HCT116 (cell line): ENCODE results near the gene EBP. TPM values are rescaled to one million over a fixed set of nuclear protein-coding genes. Genes with fewer than 3 reads are reported as not detected.

Experiments
- ATAC-seq: fragments of 200-7000 bp; cut with Tn5 transposase; 2 replicates; pipeline ENCODE4 v1.9.1; 2020; ENCODE audit warnings: mild to moderate bottlenecking, moderate library complexity
- BruUV-seq: library from RNA; stranded (reverse); fragments of 400-500 nt; replicated peaks from 2 replicates; lab custom pipeline; 2021; lab: Mats Ljungman, UMichigan
- CTCF ChIA-PET: fragments of 300-600 bp; sonication (Branson Sonifier 250); formaldehyde crosslinking; loops from one replicate; lab custom pipeline; 2021; ENCODE audit warnings: antibody characterized with exemption; lab: Charles Lee
- POLR2A ChIA-PET: fragments of 300-600, 350-600 bp; sonication (Branson Sonifier 250); formaldehyde crosslinking; loops from one replicate; lab custom pipeline; 2021; ENCODE audit warnings: antibody characterized with exemption; lab: Charles Lee
- RAD21 ChIA-PET, 2 experiments: fragments of 300-600 bp; sonication (Branson Sonifier 250); formaldehyde crosslinking; loops; one replicate each; lab custom pipeline; 2023; ENCODE audit warnings: low total read pairs in 2 of 2; ENCODE audit not compliant: uncharacterized antibody in 2 of 2, unreplicated experiment in 2 of 2, low non-redundant PET in 1 of 2; lab: Charles Lee
- DNase-seq: peaks from one replicate; pipeline ENCODE4 v3.0.0-alpha.2; 2010; ENCODE audit warnings: low read depth, low spot score
- H2AFZ ChIP-seq: fragments of 200-600 bp; shearing (Covaris generic), sonication (generic); 2 replicates; pipeline ENCODE4 v1.6.1; 2017; ENCODE audit warnings: low read depth, mixed run types, mixed read lengths, antibody characterized with exemption, low read length; ENCODE audit not compliant: poor library complexity, severe bottlenecking
- H3K27ac ChIP-seq: 2 replicates; pipeline ENCODE4 v1.5.1; 2012; ENCODE audit warnings: low read depth, low read length
- H3K27me3 ChIP-seq: fragments of 200-600 bp; sonication (generic); 2 replicates; pipeline ENCODE4 v1.6.1; 2016; ENCODE audit warnings: mixed run types, low read length, mixed read lengths; ENCODE audit not compliant: insufficient read depth
- H3K36me3 ChIP-seq, 2 experiments: fragments of 200-500 bp in 1 of 2; fragments of 200-600 bp in 1 of 2; sonication (Bioruptor generic) in 1 of 2; sonication (generic) in 1 of 2; 2 replicates each; pipeline versions ENCODE4 v1.5.1 to v1.6.1; 2014 to 2016; ENCODE audit warnings: low read length in 2 of 2, inconsistent platforms in 1 of 2, mixed read lengths in 1 of 2, mixed run types in 1 of 2; ENCODE audit not compliant: insufficient read depth in 2 of 2, control insufficient read depth in 1 of 2
- H3K4me1 ChIP-seq, 2 experiments: fragments of 200-600 bp in 1 of 2; sonication (generic) in 1 of 2; 2 replicates each; pipeline versions ENCODE4 v1.5.1 to v1.6.1; 2012 to 2017; ENCODE audit warnings: low read length in 2 of 2, inconsistent platforms in 1 of 2, mild to moderate bottlenecking in 1 of 2, mixed read lengths in 1 of 2, mixed run types in 1 of 2, moderate library complexity in 1 of 2; ENCODE audit not compliant: insufficient read depth in 2 of 2, control insufficient read depth in 1 of 2
- H3K4me2 ChIP-seq: fragments of 200-600 bp; sonication (generic); 2 replicates; pipeline ENCODE4 v1.6.1; 2017; ENCODE audit warnings: mixed run types, low read length, mixed read lengths
- H3K4me3 ChIP-seq, 2 experiments: fragments of 200-600 bp in 1 of 2; sonication (generic) in 1 of 2; replicated peaks in 1 of 2; 2 replicates each; pipeline ENCODE4 v1.5.1; 2011 to 2016; ENCODE audit warnings: low read length in 2 of 2, control low read depth in 1 of 2, low read depth in 1 of 2, mild to moderate bottlenecking in 1 of 2, mixed read lengths in 1 of 2, mixed run types in 1 of 2
- H3K79me2 ChIP-seq: fragments of 200-600 bp; sonication (generic); 2 replicates; pipeline ENCODE4 v1.6.1; 2017; ENCODE audit warnings: mild to moderate bottlenecking, mixed run types, low read length, moderate library complexity, mixed read lengths; ENCODE audit not compliant: insufficient read depth
- H3K9ac ChIP-seq: fragments of 200-600 bp; sonication (generic); 2 replicates; pipeline ENCODE4 v1.6.1; 2016; ENCODE audit warnings: low read length, mixed read lengths
- H3K9me2 ChIP-seq: fragments of 200-600 bp; sonication (generic), shearing (Covaris generic); 2 replicates; pipeline ENCODE4 v1.6.1; 2017; ENCODE audit warnings: mixed run types, mild to moderate bottlenecking, moderate library complexity; ENCODE audit not compliant: insufficient read depth
- H3K9me3 ChIP-seq, 2 experiments: fragments of 200-500 bp in 1 of 2; fragments of 200-600 bp in 1 of 2; sonication (Bioruptor generic) in 1 of 2; sonication (generic) in 1 of 2; 2 replicates each; pipeline ENCODE4 v1.6.1; 2014 to 2017; ENCODE audit warnings: low read length in 2 of 2, mixed read lengths in 2 of 2, inconsistent platforms in 1 of 2, low read depth in 1 of 2, mild to moderate bottlenecking in 1 of 2, mixed run types in 1 of 2, moderate library complexity in 1 of 2; ENCODE audit not compliant: control insufficient read depth in 1 of 2, insufficient read depth in 1 of 2
- H4K20me1 ChIP-seq: fragments of 200-600 bp; sonication (generic), shearing (Covaris generic); 2 replicates; pipeline ENCODE4 v1.6.1; 2017; ENCODE audit warnings: mixed run types, mild to moderate bottlenecking, moderate library complexity; ENCODE audit not compliant: insufficient read depth
- ATF3 ChIP-seq: IDR thresholded peaks from 2 replicates; pipeline ENCODE4 v1.6.1; 2012
- CBX3 ChIP-seq: IDR thresholded peaks from 2 replicates; pipeline ENCODE4 v1.6.1; 2012; ENCODE audit warnings: low read depth
- CTCF ChIP-seq, 3 experiments: fragments of 200-600 bp in 1 of 3; sonication (generic) in 1 of 3; IDR thresholded peaks in 2 of 3; conservative IDR thresholded peaks in 1 of 3; 2 replicates each; pipeline ENCODE4 v1.5.1; 2012 to 2017; ENCODE audit warnings: low read depth in 2 of 3, low read length in 2 of 3, antibody characterized with exemption in 1 of 3, borderline replicate concordance in 1 of 3, control low read depth in 1 of 3, mild to moderate bottlenecking in 1 of 3, mixed read lengths in 1 of 3, mixed run types in 1 of 3, moderate library complexity in 1 of 3; ENCODE audit not compliant: insufficient read depth in 1 of 3
- EGR1 ChIP-seq: IDR thresholded peaks from 2 replicates; pipeline ENCODE4 v1.6.1; 2012; ENCODE audit warnings: low read depth
- ELF1 ChIP-seq: IDR thresholded peaks from 2 replicates; pipeline ENCODE4 v1.6.1; 2012; ENCODE audit warnings: low read depth, borderline replicate concordance
- EZH2 ChIP-seq: fragments of 200-600 bp; sonication (generic); IDR thresholded peaks from 2 replicates; pipeline ENCODE4 v1.6.1; 2017; ENCODE audit warnings: antibody characterized with exemption, mixed run types
- MAX ChIP-seq: IDR thresholded peaks from 2 replicates; pipeline ENCODE4 v1.6.1; 2012
- POLR2A ChIP-seq: IDR thresholded peaks from 2 replicates; pipeline ENCODE4 v1.7.0; 2011; ENCODE audit warnings: borderline replicate concordance; ENCODE audit not compliant: insufficient read depth, insufficient read length; ENCODE audit errors: extremely low read depth
- POLR2AphosphoS5 ChIP-seq: IDR thresholded peaks from 2 replicates; pipeline ENCODE4 v1.6.1; 2011; ENCODE audit warnings: mild to moderate bottlenecking, low read depth, low read length, moderate library complexity
- RAD21 ChIP-seq: IDR thresholded peaks from 2 replicates; pipeline ENCODE4 v1.6.1; 2012; ENCODE audit warnings: low read depth, mild to moderate bottlenecking
- SIN3A ChIP-seq: IDR thresholded peaks from 2 replicates; pipeline ENCODE4 v1.6.1; 2012; ENCODE audit warnings: low read depth
- SRF ChIP-seq: IDR thresholded peaks from 2 replicates; pipeline ENCODE4 v1.6.1; 2012; ENCODE audit warnings: low read depth
- TCF7L2 ChIP-seq: IDR thresholded peaks from 2 replicates; pipeline ENCODE4 v1.7.0; 2011; ENCODE audit warnings: borderline replicate concordance, inconsistent platforms; ENCODE audit not compliant: insufficient read depth, insufficient read length; ENCODE audit errors: extremely low read depth
- YY1 ChIP-seq: IDR thresholded peaks from 2 replicates; pipeline ENCODE4 v1.6.1; 2011; ENCODE audit warnings: low read length, low read depth, moderate library complexity, mild to moderate bottlenecking; ENCODE audit not compliant: insufficient replicate concordance; ENCODE audit errors: extremely low read depth
- ZFX ChIP-seq: fragments of 450-650 bp; IDR thresholded peaks from 2 replicates; pipeline ENCODE4 v1.6.1; 2017
- intact Hi-C: fragments of 100-400 bp; cut with micrococcal nuclease; formaldehyde crosslinking; loops from 2 replicates; pipeline ENCODE4 v1.10.0; 2022
- total RNA-seq: library from RNA; stranded (reverse); gene quantifications from one replicate; pipeline ENCODE4 v1.2.1, GENCODE V29; 2021; ENCODE audit not compliant: unreplicated experiment

Gene EBP
- total RNA-seq, 1 experiment from 2014 or later = 93.8 TPM

- no TSS peak for BruUV-seq
- peak overlapping the region; percentile 97 for H3K9ac ChIP-seq
- POLR2A ChIA-PET = no interaction called here
- H4K20me1 ChIP-seq = no peaks in the 10 kb centered on the region
- no peaks in the 10 kb centered on the region for H3K27me3 ChIP-seq
- H3K79me2 ChIP-seq = peaks cover 37% of the 10 kb centered on the region
- no peak for DNase-seq
- no peak overlapping the region for H2AFZ ChIP-seq
- peak overlapping the region; percentile 32 for H3K27ac ChIP-seq
- peak overlapping the region; percentile 86 for H3K4me2 ChIP-seq
- TF ChIP-seq SRF (no peak), ZFX (no peak), POLR2AphosphoS5 (no peak), YY1 (no peak)
- no peaks in the 10 kb centered on the region for H3K9me3 ChIP-seq
- H3K9me2 ChIP-seq = no peaks in the 10 kb centered on the region
- CTCF ChIA-PET = interaction anchor here (1.2 to 1.7 kb wide), 3 partner anchors 20 to 391 kb away, joined by 4 to 7 read pairs (median 4); partner anchors contain the start of gene TBC1D25
- intact Hi-C loops = loop anchor here (2.0 to 10.0 kb wide), 2 partner anchors 34 to 100 kb away; partner anchors contain the start of genes PORCN and RBM3
- RAD21 ChIA-PET = interaction anchor here (0.6 to 1.6 kb wide), 3 partner anchors 19 to 392 kb away, joined by 3 to 9 read pairs (median 5); no protein-coding TSS in a partner anchor
- peak overlapping the region; percentile 79 to 86 for H3K4me3 ChIP-seq
- ATAC-seq = no peak
- H3K36me3 ChIP-seq = no peaks in the 10 kb centered on the region; a peak in 1 of 4 replicates
- H3K4me1 ChIP-seq = peaks cover 8 to 25% of the 10 kb centered on the region in 2 experiments; a peak in 3 of 4 replicates
Observed at GRCh38 chrX:48474581-48474980, 47.0 kb upstream of the EBP start.

- ChIA-PET CTCF (interaction anchor here (1.4 to 1.7 kb wide), 2 partner anchors 19 to 64 kb away, joined by 4 to 7 read pairs; partner anchors contain the start of gene TBC1D25), RAD21 (interaction anchor here in 1 of 2 experiments (1.6 kb wide), 1 partner anchor 19 kb away, joined by 9 read pairs; no protein-coding TSS in a partner anchor), POLR2A (no interaction called here)
- DNase-seq = no peak
- no peaks in the 10 kb centered on the region for H4K20me1 ChIP-seq
- no TSS peak for BruUV-seq
- peaks cover 5 to 22% of the 10 kb centered on the region in 2 experiments; a peak in 3 of 4 replicates for H3K4me1 ChIP-seq
- peak overlapping the region; percentile 26 for H2AFZ ChIP-seq
- H3K27ac ChIP-seq = peak overlapping the region; percentile 71
- no peaks in the 10 kb centered on the region for H3K9me2 ChIP-seq
- no peaks in the 10 kb centered on the region for H3K27me3 ChIP-seq
- peak overlapping the region; percentile 86 for H3K4me2 ChIP-seq
- H3K4me3 ChIP-seq = peak overlapping the region; percentile 79 to 86
- H3K79me2 ChIP-seq = peaks cover 41% of the 10 kb centered on the region
- H3K36me3 ChIP-seq = peaks cover 0 to under 1% of the 10 kb centered on the region in 2 experiments; a peak in 1 of 4 replicates
- TF ChIP-seq SIN3A (no peak), ATF3 (no peak), YY1 (no peak), RAD21 (no peak), ZFX (no peak), ELF1 (no peak), MAX (no peak), POLR2A (no peak), EGR1 (no peak), POLR2AphosphoS5 (no peak), EZH2 (no peak), CBX3 (no peak), TCF7L2 (no peak), SRF (no peak), CTCF (IDR thresholded peaks at IDR 0.05 in 2 of 3, conservative IDR thresholded peaks at IDR 0.05 in 1 of 3; ENCODE audit: borderline replicate concordance in 1 of 3, insufficient read depth in 1 of 3, low read depth in 2 of 3, low read length in 2 of 3) (no peak)
- peak; percentile 35 for ATAC-seq
- H3K9ac ChIP-seq = peak overlapping the region; percentile 97
- intact Hi-C loops = loop anchor here (2.0 to 10.0 kb wide), 2 partner anchors 34 to 100 kb away; partner anchors contain the start of genes PORCN and RBM3
- no peaks in the 10 kb centered on the region for H3K9me3 ChIP-seq
Observed at GRCh38 chrX:48475296-48475695, 46.3 kb upstream of the EBP start.
